Liver (tissue), 9 donors: Measurements from ENCODE around the gene PLEK2. TPM values are rescaled to one million over a fixed set of nuclear protein-coding genes. Genes with fewer than 3 reads are reported as not detected.

Experiments used
- DNase-seq: peaks from one replicate; pipeline ENCODE4 v3.0.0-alpha.2; 2017; ENCODE audit warnings: low spot score
- H3K27ac ChIP-seq, 2 donors: one replicate each; pipeline ENCODE4 v1.7.0; 2013; ENCODE audit warnings: inconsistent platforms in 2 of 2, low read length in 2 of 2, control low read depth in 1 of 2, low read depth in 1 of 2, mild to moderate bottlenecking in 1 of 2
- H3K27me3 ChIP-seq, 4 donors: one replicate each; pipeline versions ENCODE4 v1.6.1 to v1.7.0; 2013; ENCODE audit warnings: low read length in 3 of 4, inconsistent platforms in 1 of 4, mild to moderate bottlenecking in 1 of 4, moderate library complexity in 1 of 4; ENCODE audit not compliant: control insufficient read depth in 4 of 4, insufficient read depth in 4 of 4
- H3K36me3 ChIP-seq, 4 donors: one replicate each; pipeline versions ENCODE4 v1.6.1 to v1.7.0; 2013; ENCODE audit warnings: low read length in 3 of 4, mild to moderate bottlenecking in 3 of 4, low read depth in 1 of 4, moderate library complexity in 1 of 4; ENCODE audit not compliant: control insufficient read depth in 4 of 4, insufficient read depth in 3 of 4
- H3K4me1 ChIP-seq, 4 donors: one replicate each; pipeline versions ENCODE4 v1.6.1 to v1.7.0; 2013; ENCODE audit warnings: low read length in 3 of 4, mild to moderate bottlenecking in 3 of 4, moderate library complexity in 1 of 4; ENCODE audit not compliant: control insufficient read depth in 4 of 4, insufficient read depth in 4 of 4
- H3K4me3 ChIP-seq, 3 donors: one replicate each; pipeline versions ENCODE4 v1.6.1 to v1.7.0; 2013; ENCODE audit warnings: low read length in 3 of 3, control low read depth in 1 of 3, low read depth in 1 of 3, mild to moderate bottlenecking in 1 of 3
- H3K9ac ChIP-seq, 2 donors: one replicate each; pipeline ENCODE4 v1.7.0; 2013; ENCODE audit warnings: low read length in 2 of 2, mild to moderate bottlenecking in 2 of 2, moderate library complexity in 2 of 2, control low read depth in 1 of 2, low read depth in 1 of 2
- H3K9me3 ChIP-seq, 4 donors: one replicate each; pipeline versions ENCODE4 v1.6.1 to v1.7.0; 2013; ENCODE audit warnings: low read length in 3 of 4; ENCODE audit not compliant: control insufficient read depth in 4 of 4
- CTCF ChIP-seq: fragments of 150-350 bp; IDR thresholded peaks from 2 replicates; pipeline ENCODE4 v1.5.1; 2017; ENCODE audit warnings: improper control_type of control experiment, low read depth, low read length; ENCODE audit not compliant: missing input control
- EGR1 ChIP-seq, 2 donors: IDR thresholded peaks; 2 replicates each; pipeline ENCODE4 v1.6.1; 2016 to 2018; ENCODE audit warnings: antibody characterized with exemption in 2 of 2, low read depth in 2 of 2
- FOXA1 ChIP-seq: IDR thresholded peaks from 2 replicates; pipeline ENCODE4 v1.6.1; 2016; ENCODE audit warnings: antibody characterized with exemption
- FOXA2 ChIP-seq: IDR thresholded peaks from 2 replicates; pipeline ENCODE4 v1.6.1; 2016; ENCODE audit warnings: antibody characterized with exemption
- GABPA ChIP-seq, 2 donors: IDR thresholded peaks in 1 of 2; conservative IDR thresholded peaks in 1 of 2; 2 replicates each; pipeline ENCODE4 v1.6.1; 2016; ENCODE audit warnings: antibody characterized with exemption in 2 of 2, mild to moderate bottlenecking in 1 of 2, moderate library complexity in 1 of 2
- HNF4A ChIP-seq, 2 donors: conservative IDR thresholded peaks; 2 replicates each; pipeline ENCODE4 v1.6.1; 2016; ENCODE audit warnings: antibody characterized with exemption in 2 of 2, mild to moderate bottlenecking in 2 of 2
- HNF4G ChIP-seq: IDR thresholded peaks from 2 replicates; pipeline ENCODE4 v1.6.1; 2016; ENCODE audit warnings: antibody characterized with exemption
- JUND ChIP-seq, 2 donors: IDR thresholded peaks; 2 replicates each; pipeline ENCODE4 v1.6.1; 2016; ENCODE audit warnings: antibody characterized with exemption in 2 of 2
- MAX ChIP-seq: IDR thresholded peaks from 2 replicates; pipeline ENCODE4 v1.6.1; 2016; ENCODE audit warnings: antibody characterized with exemption
- NR2F2 ChIP-seq: IDR thresholded peaks from 2 replicates; pipeline ENCODE4 v1.6.1; 2016; ENCODE audit warnings: antibody characterized with exemption
- RAD21 ChIP-seq, 2 donors: IDR thresholded peaks; 2 replicates each; pipeline ENCODE4 v1.6.1; 2016; ENCODE audit warnings: antibody characterized with exemption in 2 of 2, mild to moderate bottlenecking in 2 of 2
- RXRA ChIP-seq, 2 donors: IDR thresholded peaks; 2 replicates each; pipeline ENCODE4 v1.6.1; 2017 to 2018; ENCODE audit warnings: antibody characterized with exemption in 2 of 2, mild to moderate bottlenecking in 1 of 2
- SP1 ChIP-seq: IDR thresholded peaks from 2 replicates; pipeline ENCODE4 v1.6.1; 2018; ENCODE audit warnings: antibody characterized with exemption, mild to moderate bottlenecking
- TAF1 ChIP-seq: conservative IDR thresholded peaks from 2 replicates; pipeline ENCODE4 v1.6.1; 2016; ENCODE audit warnings: antibody characterized with exemption, mild to moderate bottlenecking
- YY1 ChIP-seq: IDR thresholded peaks from 2 replicates; pipeline ENCODE4 v1.6.1; 2016; ENCODE audit warnings: antibody characterized with exemption, mild to moderate bottlenecking
- WGBS: extraction: QIAGEN DNeasy Blood & Tissue Kit; methylation state at CpG from one replicate; pipeline ENCODE4 v1.1.7; 2013; 5-methylcytosine and 5-hydroxymethylcytosine counted together
- polyA plus RNA-seq, 2 donors: library from polyadenylated mRNA; stranded (reverse) in 1 of 2; unstranded in 1 of 2; fragments of 200-250 nt in 1 of 2; fragments of >200 nt in 1 of 2; fragmentation: Nextera tagmentation in 1 of 2; extraction: Ambion mirVana in 1 of 2; gene quantifications; one replicate each; pipeline versions ENCODE4 v1.2.1 to v1.2.3, GENCODE V29; 2013 to 2015
- total RNA-seq, 2 donors: library from RNA; depleted of rRNA; stranded (reverse); fragments of >200 nt; gene quantifications; one replicate each; pipeline ENCODE4 v1.2.3, GENCODE V29; 2014
- TF ChIP-seq, protein P1 (sequence below): IDR thresholded peaks from 2 replicates; pipeline ENCODE4 v1.6.1; 2016; ENCODE audit warnings: antibody characterized with exemption
- TF ChIP-seq, protein P2 (sequence below): IDR thresholded peaks from 2 replicates; pipeline ENCODE4 v1.6.1; 2016; ENCODE audit warnings: antibody characterized with exemption
- TF ChIP-seq, protein P3 (sequence below): IDR thresholded peaks from 2 replicates; pipeline ENCODE4 v1.6.1; 2016; ENCODE audit warnings: antibody characterized with exemption, mild to moderate bottlenecking
- donor health status: healthy.
- donor health status: healthy.
- donor health status: healthy.
- donor health status: healthy.
- donor health status: healthy.

PLEK2 gene
- total and polyA plus RNA-seq, 4 donors: 6.1 to 17.4 (median 11.2) TPM

DNA sequence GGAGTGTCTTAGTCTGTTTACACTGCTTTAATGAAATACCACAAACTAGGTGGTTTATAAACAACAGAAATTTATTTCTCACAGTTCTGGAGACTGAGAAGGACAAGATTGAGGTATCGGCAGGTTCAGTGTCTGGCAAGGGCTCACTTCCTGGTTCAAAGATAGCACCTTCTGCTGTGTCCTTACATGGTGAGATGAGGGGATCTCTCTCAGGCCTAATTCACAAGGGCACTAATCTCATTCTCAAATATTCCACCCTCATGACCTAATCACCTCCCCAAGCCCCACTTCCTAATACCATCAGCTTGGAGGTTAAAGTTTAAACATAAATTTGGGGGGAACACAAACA is 35.0 kb upstream of the PLEK2 start (continued):
- no peak for TF ChIP-seq GABPA (IDR thresholded peaks at IDR 0.05 in 1 of 2, conservative IDR thresholded peaks at IDR 0.05 in 1 of 2)

- H3K27me3 ChIP-seq: no peaks in the 10 kb centered on the region
- TF ChIP-seq, protein P1, sequence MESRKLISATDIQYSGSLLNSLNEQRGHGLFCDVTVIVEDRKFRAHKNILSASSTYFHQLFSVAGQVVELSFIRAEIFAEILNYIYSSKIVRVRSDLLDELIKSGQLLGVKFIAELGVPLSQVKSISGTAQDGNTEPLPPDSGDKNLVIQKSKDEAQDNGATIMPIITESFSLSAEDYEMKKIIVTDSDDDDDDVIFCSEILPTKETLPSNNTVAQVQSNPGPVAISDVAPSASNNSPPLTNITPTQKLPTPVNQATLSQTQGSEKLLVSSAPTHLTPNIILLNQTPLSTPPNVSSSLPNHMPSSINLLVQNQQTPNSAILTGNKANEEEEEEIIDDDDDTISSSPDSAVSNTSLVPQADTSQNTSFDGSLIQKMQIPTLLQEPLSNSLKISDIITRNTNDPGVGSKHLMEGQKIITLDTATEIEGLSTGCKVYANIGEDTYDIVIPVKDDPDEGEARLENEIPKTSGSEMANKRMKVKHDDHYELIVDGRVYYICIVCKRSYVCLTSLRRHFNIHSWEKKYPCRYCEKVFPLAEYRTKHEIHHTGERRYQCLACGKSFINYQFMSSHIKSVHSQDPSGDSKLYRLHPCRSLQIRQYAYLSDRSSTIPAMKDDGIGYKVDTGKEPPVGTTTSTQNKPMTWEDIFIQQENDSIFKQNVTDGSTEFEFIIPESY: no peak
- H3K4me3 ChIP-seq: no peak overlapping the region
- no peaks in the 10 kb centered on the region for H3K4me1 ChIP-seq
- no peak overlapping the region for H3K27ac ChIP-seq
- H3K9me3 ChIP-seq: no peaks in the 10 kb centered on the region
- no peaks in the 10 kb centered on the region for H3K36me3 ChIP-seq
- WGBS: 76% methylated on average over 8 of the region's 8 CpGs
- H3K9ac ChIP-seq: no peak overlapping the region
- no peak for DNase-seq
These were observed 34.5 kb upstream of the PLEK2 start for GRCh38 chr14:67446371-67447032.

DNA sequence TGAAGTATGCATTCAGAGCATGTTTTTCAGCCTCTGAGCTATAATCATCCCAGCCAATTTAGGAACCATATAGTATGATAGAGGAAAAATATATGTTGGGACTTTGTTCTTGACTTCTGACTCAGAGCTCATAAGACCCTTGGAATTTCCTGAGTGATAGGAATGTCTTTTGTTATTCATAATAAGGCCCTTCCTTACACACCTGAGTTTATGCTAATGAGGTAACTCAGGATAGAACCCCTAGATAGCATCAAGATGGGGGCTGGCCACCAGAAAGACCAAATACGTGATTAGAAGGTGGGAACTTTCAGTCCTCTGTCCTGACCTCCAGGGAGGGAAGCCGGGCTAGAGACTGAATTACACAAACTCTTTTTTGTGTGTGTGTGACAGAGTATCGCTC is 32.4 kb upstream of the PLEK2 start:
- Histone ChIP-seq H3K27me3 (no peaks in the 10 kb centered on the region), H3K4me1 (no peaks in the 10 kb centered on the region), H3K27ac (no peak overlapping the region), H3K4me3 (no peak overlapping the region), H3K9me3 (no peaks in the 10 kb centered on the region), H3K36me3 (no peaks in the 10 kb centered on the region), H3K9ac (no peak overlapping the region)
- TF ChIP-seq HNF4G (no peak), YY1 (no peak), HNF4A (conservative IDR thresholded peaks at IDR 0.05) (no peak), NR2F2 (no peak), CTCF (no peak), GABPA (IDR thresholded peaks at IDR 0.05 in 1 of 2, conservative IDR thresholded peaks at IDR 0.05 in 1 of 2) (no peak), MAX (no peak), RAD21 (IDR thresholded peaks at IDR 0.05) (no peak), FOXA2 (no peak), RXRA (IDR thresholded peaks at IDR 0.05) (no peak), SP1 (no peak), TAF1 (no peak), JUND (IDR thresholded peaks at IDR 0.05) (no peak), EGR1 (IDR thresholded peaks at IDR 0.05; ENCODE audit: low read depth in 2 of 2) (no peak), FOXA1 (no peak)
- TF ChIP-seq, protein P1: no peak
- TF ChIP-seq, protein P2, sequence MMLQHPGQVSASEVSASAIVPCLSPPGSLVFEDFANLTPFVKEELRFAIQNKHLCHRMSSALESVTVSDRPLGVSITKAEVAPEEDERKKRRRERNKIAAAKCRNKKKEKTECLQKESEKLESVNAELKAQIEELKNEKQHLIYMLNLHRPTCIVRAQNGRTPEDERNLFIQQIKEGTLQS: no peak
- TF ChIP-seq, protein P3, sequence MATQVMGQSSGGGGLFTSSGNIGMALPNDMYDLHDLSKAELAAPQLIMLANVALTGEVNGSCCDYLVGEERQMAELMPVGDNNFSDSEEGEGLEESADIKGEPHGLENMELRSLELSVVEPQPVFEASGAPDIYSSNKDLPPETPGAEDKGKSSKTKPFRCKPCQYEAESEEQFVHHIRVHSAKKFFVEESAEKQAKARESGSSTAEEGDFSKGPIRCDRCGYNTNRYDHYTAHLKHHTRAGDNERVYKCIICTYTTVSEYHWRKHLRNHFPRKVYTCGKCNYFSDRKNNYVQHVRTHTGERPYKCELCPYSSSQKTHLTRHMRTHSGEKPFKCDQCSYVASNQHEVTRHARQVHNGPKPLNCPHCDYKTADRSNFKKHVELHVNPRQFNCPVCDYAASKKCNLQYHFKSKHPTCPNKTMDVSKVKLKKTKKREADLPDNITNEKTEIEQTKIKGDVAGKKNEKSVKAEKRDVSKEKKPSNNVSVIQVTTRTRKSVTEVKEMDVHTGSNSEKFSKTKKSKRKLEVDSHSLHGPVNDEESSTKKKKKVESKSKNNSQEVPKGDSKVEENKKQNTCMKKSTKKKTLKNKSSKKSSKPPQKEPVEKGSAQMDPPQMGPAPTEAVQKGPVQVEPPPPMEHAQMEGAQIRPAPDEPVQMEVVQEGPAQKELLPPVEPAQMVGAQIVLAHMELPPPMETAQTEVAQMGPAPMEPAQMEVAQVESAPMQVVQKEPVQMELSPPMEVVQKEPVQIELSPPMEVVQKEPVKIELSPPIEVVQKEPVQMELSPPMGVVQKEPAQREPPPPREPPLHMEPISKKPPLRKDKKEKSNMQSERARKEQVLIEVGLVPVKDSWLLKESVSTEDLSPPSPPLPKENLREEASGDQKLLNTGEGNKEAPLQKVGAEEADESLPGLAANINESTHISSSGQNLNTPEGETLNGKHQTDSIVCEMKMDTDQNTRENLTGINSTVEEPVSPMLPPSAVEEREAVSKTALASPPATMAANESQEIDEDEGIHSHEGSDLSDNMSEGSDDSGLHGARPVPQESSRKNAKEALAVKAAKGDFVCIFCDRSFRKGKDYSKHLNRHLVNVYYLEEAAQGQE: no peak
- WGBS: 84% methylated on average over 3 of the region's 3 CpGs
- no peak for DNase-seq
